Adrenal gland (tissue), 5 donors: ENCODE results near the gene TNIK.

Source experiments
- CTCF ChIP-seq, 6 experiments: fragments of 450-650 bp in 4 of 6; fragments of 200-600 bp in 2 of 6; sonication (generic) in 1 of 6; IDR thresholded peaks; 1 replicate in 5 of 6; 2 replicates in 1 of 6; pipeline versions ENCODE4 v1.5.1 to v1.8.0; 2016 to 2021; ENCODE audit warnings: antibody characterized with exemption in 6 of 6, mild to moderate bottlenecking in 2 of 6, moderate library complexity in 1 of 6
- POLR2A ChIP-seq, 2 donors: fragments of 450-650 bp; IDR thresholded peaks; one replicate each; pipeline ENCODE4 v1.6.1; 2017; ENCODE audit warnings: antibody characterized with exemption in 2 of 2, mild to moderate bottlenecking in 2 of 2, moderate library complexity in 1 of 2
- donor health status: DM: no; HTN: no; CAD: no.

DNA sequence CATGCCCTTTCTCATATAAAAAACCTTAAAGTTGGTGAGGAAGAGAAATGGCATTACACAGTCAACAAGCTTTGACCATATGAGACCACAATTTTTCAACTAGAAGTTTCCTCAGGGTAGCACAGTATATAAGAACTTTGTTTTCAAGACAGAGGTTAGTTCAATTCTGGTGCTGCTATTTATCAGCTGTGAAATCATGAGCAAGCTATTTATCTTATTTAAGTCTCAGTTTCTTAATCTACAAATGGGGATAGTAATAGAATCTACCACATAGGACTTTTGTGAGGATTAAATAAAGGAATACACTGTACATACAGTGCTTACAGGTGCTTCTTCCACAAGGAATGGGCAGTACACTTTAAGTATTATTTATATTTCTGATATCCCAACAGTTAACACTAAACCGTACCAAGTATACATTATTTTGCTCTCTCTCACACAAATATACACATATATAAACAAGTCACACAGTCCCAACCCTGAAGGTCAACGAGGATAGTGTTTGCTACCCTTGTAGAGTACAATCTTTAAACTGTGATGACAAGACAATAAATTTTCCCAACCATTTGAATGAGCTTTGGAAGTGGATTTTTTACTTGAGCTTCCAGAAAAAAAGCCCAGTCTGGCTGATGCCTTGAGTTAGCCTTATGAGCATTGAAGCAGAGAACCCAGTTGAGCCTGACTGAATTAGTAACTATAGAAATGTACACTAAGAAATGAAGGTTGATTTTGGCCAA, 178.8 kb downstream of the TNIK start:
- no peak for TF ChIP-seq CTCF (IDR thresholded peaks at IDR 0.05)
- TF ChIP-seq POLR2A (IDR thresholded peaks at IDR 0.05): no peak
